Measurements from ENCODE around the gene TMEM131.

DNA sequence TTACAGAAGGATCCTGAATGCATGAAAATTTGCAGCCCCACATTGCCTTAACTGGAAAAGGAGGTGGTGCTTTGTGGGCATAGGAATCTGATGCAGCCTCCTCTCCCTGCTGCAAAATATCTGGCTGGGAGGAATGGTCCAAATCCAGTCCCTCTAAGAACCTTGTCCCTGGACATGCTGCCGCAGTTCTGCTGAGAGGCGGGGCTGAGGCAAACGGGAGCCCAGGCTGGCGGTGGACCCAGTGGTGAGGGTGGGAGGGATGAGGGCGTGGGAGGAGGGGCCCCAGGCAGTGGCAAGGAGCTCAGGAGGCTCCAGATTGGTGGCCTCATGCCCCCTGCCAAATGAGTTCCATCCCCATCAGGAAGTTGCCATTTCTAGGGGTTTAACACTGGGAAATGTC is 246.2 kb downstream of the TMEM131 start:
- TF ChIP-seq, protein P1, sequence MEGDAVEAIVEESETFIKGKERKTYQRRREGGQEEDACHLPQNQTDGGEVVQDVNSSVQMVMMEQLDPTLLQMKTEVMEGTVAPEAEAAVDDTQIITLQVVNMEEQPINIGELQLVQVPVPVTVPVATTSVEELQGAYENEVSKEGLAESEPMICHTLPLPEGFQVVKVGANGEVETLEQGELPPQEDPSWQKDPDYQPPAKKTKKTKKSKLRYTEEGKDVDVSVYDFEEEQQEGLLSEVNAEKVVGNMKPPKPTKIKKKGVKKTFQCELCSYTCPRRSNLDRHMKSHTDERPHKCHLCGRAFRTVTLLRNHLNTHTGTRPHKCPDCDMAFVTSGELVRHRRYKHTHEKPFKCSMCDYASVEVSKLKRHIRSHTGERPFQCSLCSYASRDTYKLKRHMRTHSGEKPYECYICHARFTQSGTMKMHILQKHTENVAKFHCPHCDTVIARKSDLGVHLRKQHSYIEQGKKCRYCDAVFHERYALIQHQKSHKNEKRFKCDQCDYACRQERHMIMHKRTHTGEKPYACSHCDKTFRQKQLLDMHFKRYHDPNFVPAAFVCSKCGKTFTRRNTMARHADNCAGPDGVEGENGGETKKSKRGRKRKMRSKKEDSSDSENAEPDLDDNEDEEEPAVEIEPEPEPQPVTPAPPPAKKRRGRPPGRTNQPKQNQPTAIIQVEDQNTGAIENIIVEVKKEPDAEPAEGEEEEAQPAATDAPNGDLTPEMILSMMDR (conservative IDR thresholded peaks at IDR 0.05) = no peak
- TF ChIP-seq EZH2 (IDR thresholded peaks at IDR 0.05; ENCODE audit: low read depth) = no peak

Data from PC-9 (cell line).